Stomach (tissue), 9 donors: ENCODE data around the gene CERKL. TPM values are rescaled to one million over a fixed set of nuclear protein-coding genes. Genes with fewer than 3 reads are reported as not detected.

Source experiments
- DNase-seq, 2 donors: peaks; one replicate each; pipeline versions ENCODE4 v3.0.0 to v3.0.0-alpha.2; 2013 to 2019
- H3K27ac ChIP-seq, 5 donors: fragments of 200-600 bp in 4 of 5; sonication (generic) in 4 of 5; one replicate each; pipeline ENCODE4 v1.5.1; 2013 to 2019; ENCODE audit warnings: mild to moderate bottlenecking in 1 of 5, moderate library complexity in 1 of 5
- H3K27me3 ChIP-seq, 3 donors: fragments of 200-600 bp; sonication (generic); one replicate each; pipeline ENCODE4 v1.5.1; 2017 to 2019; ENCODE audit warnings: mixed run types in 1 of 3
- H3K36me3 ChIP-seq, 4 donors: fragments of 200-600 bp; sonication (generic); 1 replicate in 3 of 4; 2 replicates in 1 of 4; pipeline ENCODE4 v1.5.1; 2016 to 2019
- H3K4me1 ChIP-seq, 4 donors: fragments of 200-600 bp; sonication (generic); one replicate each; pipeline ENCODE4 v1.5.1; 2016 to 2019
- H3K4me3 ChIP-seq, 4 donors: fragments of 200-600 bp; sonication (generic) in 3 of 4; one replicate each; pipeline ENCODE4 v1.5.1; 2016 to 2019; ENCODE audit warnings: mild to moderate bottlenecking in 1 of 4
- H3K9me3 ChIP-seq, 4 donors: fragments of 200-600 bp; sonication (generic); one replicate each; pipeline ENCODE4 v1.5.1; 2016 to 2019
- EP300 ChIP-seq: sonication (generic); formaldehyde crosslinking; IDR thresholded peaks from one replicate; pipeline ENCODE4 v1.6.1; 2017; ENCODE audit warnings: antibody characterized with exemption
- POLR2A ChIP-seq, 4 donors: fragments of 450-650 bp; IDR thresholded peaks; one replicate each; pipeline ENCODE4 v1.6.1; 2016; ENCODE audit warnings: antibody characterized with exemption in 4 of 4, control low read depth in 2 of 4, mild to moderate bottlenecking in 1 of 4, moderate library complexity in 1 of 4
- POLR2AphosphoS5 ChIP-seq, 3 donors: sonication (generic); formaldehyde crosslinking; IDR thresholded peaks; one replicate each; pipeline ENCODE4 v1.6.1; 2016; ENCODE audit warnings: antibody characterized with exemption in 3 of 3
- WGBS, 5 donors: extraction: QIAGEN DNeasy Blood & Tissue Kit in 3 of 5; methylation state at CpG; one replicate each; pipeline versions ENCODE4 v1.1.5 to v1.1.7; 2013 to 2018; 5-methylcytosine and 5-hydroxymethylcytosine counted together
- intact Hi-C: fragments of 100-400 bp; cut with DNase I; formaldehyde crosslinking; loops from one replicate; pipeline ENCODE4 v1.15.1; 2023; ENCODE audit warnings: low total_unique reads
- polyA plus RNA-seq, 3 donors: library from polyadenylated mRNA; stranded (reverse); fragments of 200-250 nt; gene quantifications; one replicate each; pipeline ENCODE4 v1.2.3, GENCODE V29; 2013
- total RNA-seq, 5 donors: library from RNA; depleted of rRNA; stranded (reverse); fragments of >200 nt; gene quantifications; one replicate each; pipeline versions ENCODE4 v1.1.0 to v1.2.3, GENCODE V29; 2014 to 2016
- TF ChIP-seq, protein P1 (sequence below), 7 experiments: fragments of 450-650 bp in 4 of 7; fragments of 200-600 bp in 3 of 7; sonication (generic) in 3 of 7; IDR thresholded peaks; one replicate each; pipeline ENCODE4 v1.5.1; 2016 to 2019; ENCODE audit warnings: antibody characterized with exemption in 7 of 7, control low read depth in 2 of 7, mild to moderate bottlenecking in 1 of 7
- donor health status: healthy with polysubstance abuse.
- donor health status: Bipolar disorder and iron deficiency.
- donor health status: healthy.

CERKL gene
- total and polyA plus RNA-seq, 8 donors, result 0.05 to 1.3 (median 0.28) TPM; not detected in 4

DNA sequence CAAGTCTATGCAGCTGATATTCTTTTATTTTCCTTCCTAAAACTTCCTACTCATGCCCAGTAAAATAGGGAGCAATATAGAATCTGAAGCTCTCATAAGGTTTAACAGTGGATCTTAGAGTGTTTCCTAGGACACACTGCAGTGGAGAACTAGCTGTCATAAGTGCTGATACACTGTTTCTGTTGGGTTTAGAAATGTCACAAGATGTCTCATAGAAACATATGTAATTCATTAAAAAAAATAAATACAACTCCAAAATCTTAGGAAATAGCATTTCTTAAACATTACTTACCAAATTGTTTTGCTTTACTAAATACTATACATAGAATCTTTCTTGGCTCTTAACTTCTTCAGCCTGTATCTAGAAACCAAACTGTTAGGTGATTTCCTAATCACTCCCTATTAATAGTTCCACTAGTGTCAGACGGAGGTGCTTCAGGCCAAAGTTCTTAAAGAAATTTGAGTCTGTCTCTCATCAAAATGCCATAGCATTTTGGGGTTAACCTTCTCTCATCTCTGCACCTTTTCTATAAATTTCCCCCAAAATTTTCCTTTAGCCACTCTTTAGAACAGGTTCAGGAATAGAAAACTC is 93.7 kb downstream of the CERKL start:
- Histone ChIP-seq H3K36me3 (no peaks in the 10 kb centered on the region), H3K4me1 (no peaks in the 10 kb centered on the region), H3K9me3 (no peaks in the 10 kb centered on the region), H3K27ac (no peak overlapping the region), H3K4me3 (no peak overlapping the region), H3K27me3 (no peaks in the 10 kb centered on the region)
- no peak for DNase-seq
- TF ChIP-seq POLR2AphosphoS5 (IDR thresholded peaks at IDR 0.05) (no peak), EP300 (no peak), POLR2A (IDR thresholded peaks at IDR 0.05) (no peak)
- TF ChIP-seq, protein P1, sequence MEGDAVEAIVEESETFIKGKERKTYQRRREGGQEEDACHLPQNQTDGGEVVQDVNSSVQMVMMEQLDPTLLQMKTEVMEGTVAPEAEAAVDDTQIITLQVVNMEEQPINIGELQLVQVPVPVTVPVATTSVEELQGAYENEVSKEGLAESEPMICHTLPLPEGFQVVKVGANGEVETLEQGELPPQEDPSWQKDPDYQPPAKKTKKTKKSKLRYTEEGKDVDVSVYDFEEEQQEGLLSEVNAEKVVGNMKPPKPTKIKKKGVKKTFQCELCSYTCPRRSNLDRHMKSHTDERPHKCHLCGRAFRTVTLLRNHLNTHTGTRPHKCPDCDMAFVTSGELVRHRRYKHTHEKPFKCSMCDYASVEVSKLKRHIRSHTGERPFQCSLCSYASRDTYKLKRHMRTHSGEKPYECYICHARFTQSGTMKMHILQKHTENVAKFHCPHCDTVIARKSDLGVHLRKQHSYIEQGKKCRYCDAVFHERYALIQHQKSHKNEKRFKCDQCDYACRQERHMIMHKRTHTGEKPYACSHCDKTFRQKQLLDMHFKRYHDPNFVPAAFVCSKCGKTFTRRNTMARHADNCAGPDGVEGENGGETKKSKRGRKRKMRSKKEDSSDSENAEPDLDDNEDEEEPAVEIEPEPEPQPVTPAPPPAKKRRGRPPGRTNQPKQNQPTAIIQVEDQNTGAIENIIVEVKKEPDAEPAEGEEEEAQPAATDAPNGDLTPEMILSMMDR (IDR thresholded peaks at IDR 0.05), result no peak
- 66 to 86% (median 73%) methylated on average over 1 of the region's 1 CpG for WGBS, 5 donors
- intact Hi-C loops, result no loop called here

DNA sequence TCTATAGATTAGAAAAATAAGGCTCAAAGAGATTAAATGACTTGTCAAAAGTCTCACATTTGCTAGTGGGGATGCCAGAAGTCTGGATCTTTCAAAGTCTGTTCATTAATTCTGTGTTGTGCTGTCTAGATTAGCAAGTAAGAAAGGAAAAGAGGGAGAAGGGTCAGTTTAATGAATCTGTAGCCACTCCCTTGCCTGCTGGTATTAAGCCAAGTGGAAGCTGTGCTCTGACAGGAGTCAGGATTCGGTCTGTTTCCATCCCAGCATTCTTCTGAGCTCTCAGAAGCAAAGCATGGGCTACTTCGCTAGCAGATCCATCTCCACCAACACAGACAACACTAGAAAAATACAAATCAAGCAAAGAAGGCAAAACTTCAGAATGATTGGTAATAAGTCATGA is 98.5 kb downstream of the CERKL start:
- no peak for TF ChIP-seq POLR2AphosphoS5 (IDR thresholded peaks at IDR 0.05)
- TF ChIP-seq POLR2A (IDR thresholded peaks at IDR 0.05), result no peak
- TF ChIP-seq, protein P1 (IDR thresholded peaks at IDR 0.05), result no peak
- no peak for TF ChIP-seq EP300
- Histone ChIP-seq H3K27me3 (no peaks in the 10 kb centered on the region), H3K4me3 (no peak overlapping the region), H3K9me3 (no peaks in the 10 kb centered on the region), H3K27ac (no peak overlapping the region), H3K4me1 (no peaks in the 10 kb centered on the region), H3K36me3 (no peaks in the 10 kb centered on the region)
- intact Hi-C loops, result no loop called here
- WGBS, 5 donors, result 72 to 88% (median 79%) methylated on average over 2 of the region's 2 CpGs
- DNase-seq, result no peak

DNA sequence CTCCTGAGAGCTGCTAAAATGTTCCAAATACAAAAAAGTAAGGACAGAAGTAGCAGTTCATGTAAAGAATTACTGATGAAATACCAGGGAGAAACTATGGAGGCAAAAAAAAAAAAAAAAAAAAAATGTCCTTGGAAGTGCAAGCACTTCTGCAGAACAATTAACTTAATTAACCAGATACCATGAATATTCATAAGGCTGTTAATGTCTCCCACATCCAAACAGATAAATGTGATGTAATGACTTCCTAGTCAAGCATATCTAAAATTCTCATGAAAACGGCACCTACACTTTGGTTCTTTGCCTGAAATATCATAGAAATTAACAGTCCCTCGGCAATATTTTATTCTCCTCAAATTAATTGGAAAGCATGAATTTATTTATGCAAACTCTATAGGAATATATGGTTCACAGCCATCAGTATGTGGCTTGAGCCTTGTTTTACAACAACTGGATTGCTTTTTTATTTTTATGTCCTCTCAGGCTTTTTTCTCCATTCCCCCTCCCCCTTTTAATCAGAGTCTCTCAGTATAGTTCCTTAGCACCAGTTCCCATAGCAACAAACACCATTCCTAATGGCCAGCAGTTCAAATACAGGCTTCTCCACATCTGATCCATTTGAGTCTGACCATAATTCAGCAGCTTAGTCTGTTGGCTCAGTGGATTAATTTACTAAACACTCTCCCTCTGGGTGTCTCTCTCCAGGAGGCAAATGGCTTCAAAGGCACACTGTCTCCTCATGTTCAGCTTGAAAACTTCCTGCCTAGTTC is 102.7 kb downstream of the CERKL start:
- DNase-seq, result peak in 1 of 2 donors; percentile 5

DNA sequence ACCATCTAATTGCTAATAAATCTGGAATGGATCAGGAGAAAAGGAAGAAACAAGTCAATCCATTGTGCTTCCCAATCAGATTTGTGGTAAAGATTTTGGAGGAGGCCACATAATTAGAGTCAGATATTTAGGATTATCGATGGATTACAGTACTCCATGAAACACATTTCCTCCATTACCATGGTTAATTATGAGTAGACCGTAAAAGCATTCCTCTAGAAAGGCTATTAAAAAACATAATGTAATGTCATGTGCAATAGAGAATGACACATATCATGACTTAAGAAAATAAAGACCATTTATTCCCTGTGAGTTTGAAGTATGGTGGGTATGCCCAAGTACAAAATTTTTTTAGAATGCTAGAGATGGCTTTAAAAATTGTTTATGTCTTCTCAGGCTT is 103.7 kb downstream of the CERKL start:
- no peaks in the 10 kb centered on the region for H3K36me3 ChIP-seq
- H3K4me1 ChIP-seq, result no peaks in the 10 kb centered on the region
- H3K27ac ChIP-seq, result no peak overlapping the region
- H3K9me3 ChIP-seq, result no peaks in the 10 kb centered on the region
- WGBS, 5 donors, result 87 to 97% (median 96%) methylated on average over 2 of the region's 2 CpGs
- no peaks in the 10 kb centered on the region for H3K27me3 ChIP-seq
- TF ChIP-seq POLR2AphosphoS5 (IDR thresholded peaks at IDR 0.05), result no peak
- intact Hi-C loops, result no loop called here
- H3K4me3 ChIP-seq, result no peak overlapping the region
- DNase-seq, result no peak

More for the DNA sequence above, 102.7 kb downstream of the CERKL start:
- TF ChIP-seq POLR2AphosphoS5 (IDR thresholded peaks at IDR 0.05) (no peak), EP300 (no peak), POLR2A (IDR thresholded peaks at IDR 0.05) (no peak)
- TF ChIP-seq, protein P1 (IDR thresholded peaks at IDR 0.05), result no peak
- H3K9me3 ChIP-seq, result no peaks in the 10 kb centered on the region
- no peak overlapping the region for H3K4me3 ChIP-seq
- intact Hi-C loops, result no loop called here
- H3K36me3 ChIP-seq, result no peaks in the 10 kb centered on the region
- H3K27me3 ChIP-seq, result no peaks in the 10 kb centered on the region
- WGBS, 5 donors, result 78 to 87% (median 82%) methylated on average over 2 of the region's 2 CpGs
- no peak overlapping the region for H3K27ac ChIP-seq
- no peaks in the 10 kb centered on the region for H3K4me1 ChIP-seq

DNA sequence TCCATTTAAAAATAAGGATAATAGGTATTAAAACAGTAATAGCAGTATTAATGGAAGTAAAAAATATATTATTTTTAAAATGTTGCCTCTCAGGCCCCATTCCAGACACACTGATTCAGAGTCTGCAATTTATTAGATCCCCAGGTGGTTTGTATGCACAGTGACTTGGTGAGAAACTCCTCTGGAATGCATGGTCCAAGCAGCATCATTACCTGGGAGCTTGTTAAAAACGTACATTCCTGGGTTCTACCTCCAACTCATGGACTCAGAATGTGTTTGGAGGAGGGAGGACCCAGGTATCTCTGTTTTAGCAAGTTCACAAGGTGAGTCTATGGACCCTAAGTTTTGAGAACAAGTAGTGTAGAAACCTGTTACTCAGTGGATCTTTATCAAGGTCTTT is 104.1 kb downstream of the CERKL start:
- WGBS, 5 donors, result 29 to 50% (median 44%) methylated on average over 1 of the region's 1 CpG
- no peaks in the 10 kb centered on the region for H3K9me3 ChIP-seq

More for the DNA sequence above, 104.1 kb downstream of the CERKL start:
- intact Hi-C loops, result no loop called here
- Histone ChIP-seq H3K4me1 (no peaks in the 10 kb centered on the region), H3K4me3 (no peak overlapping the region), H3K27ac (no peak overlapping the region), H3K36me3 (no peaks in the 10 kb centered on the region), H3K27me3 (no peaks in the 10 kb centered on the region)
- no peak for DNase-seq
- TF ChIP-seq EP300, result no peak
- TF ChIP-seq POLR2A (IDR thresholded peaks at IDR 0.05), result no peak
- TF ChIP-seq, protein P1 (IDR thresholded peaks at IDR 0.05), result no peak
- no peak for TF ChIP-seq POLR2AphosphoS5 (IDR thresholded peaks at IDR 0.05)
